ENCODE measurements around the gene VPS26C. TPM values are rescaled to one million over a fixed set of nuclear protein-coding genes. Genes with fewer than 3 reads are reported as not detected.

The VPS26C gene
- total and polyA plus RNA-seq, 12 donors = 22.3 to 57.5 (median 46.3) TPM

DNA sequence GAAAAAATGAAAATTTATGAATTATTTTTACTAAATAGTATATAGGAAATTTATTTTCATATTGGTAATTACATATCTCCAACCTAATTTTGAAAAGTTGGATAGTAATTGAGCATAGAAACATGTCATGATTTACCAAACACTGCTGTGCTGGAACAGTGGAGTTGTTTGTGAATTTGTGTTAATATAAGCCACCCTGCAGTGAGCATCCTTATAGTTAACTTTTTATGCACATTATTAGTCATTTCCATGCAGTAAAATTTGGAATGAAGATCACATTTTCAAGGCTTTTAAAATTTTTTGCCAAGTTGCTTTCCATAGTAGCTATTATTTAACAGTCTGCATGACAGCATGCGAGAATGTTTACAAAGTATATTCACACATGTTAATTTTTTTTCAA, 78.3 kb downstream of the VPS26C start:
- TF ChIP-seq, protein P1, sequence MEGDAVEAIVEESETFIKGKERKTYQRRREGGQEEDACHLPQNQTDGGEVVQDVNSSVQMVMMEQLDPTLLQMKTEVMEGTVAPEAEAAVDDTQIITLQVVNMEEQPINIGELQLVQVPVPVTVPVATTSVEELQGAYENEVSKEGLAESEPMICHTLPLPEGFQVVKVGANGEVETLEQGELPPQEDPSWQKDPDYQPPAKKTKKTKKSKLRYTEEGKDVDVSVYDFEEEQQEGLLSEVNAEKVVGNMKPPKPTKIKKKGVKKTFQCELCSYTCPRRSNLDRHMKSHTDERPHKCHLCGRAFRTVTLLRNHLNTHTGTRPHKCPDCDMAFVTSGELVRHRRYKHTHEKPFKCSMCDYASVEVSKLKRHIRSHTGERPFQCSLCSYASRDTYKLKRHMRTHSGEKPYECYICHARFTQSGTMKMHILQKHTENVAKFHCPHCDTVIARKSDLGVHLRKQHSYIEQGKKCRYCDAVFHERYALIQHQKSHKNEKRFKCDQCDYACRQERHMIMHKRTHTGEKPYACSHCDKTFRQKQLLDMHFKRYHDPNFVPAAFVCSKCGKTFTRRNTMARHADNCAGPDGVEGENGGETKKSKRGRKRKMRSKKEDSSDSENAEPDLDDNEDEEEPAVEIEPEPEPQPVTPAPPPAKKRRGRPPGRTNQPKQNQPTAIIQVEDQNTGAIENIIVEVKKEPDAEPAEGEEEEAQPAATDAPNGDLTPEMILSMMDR (IDR thresholded peaks at IDR 0.05) = no peak
- peaks cover 0 to 100% (median 35%) of the 10 kb centered on the region in 9 donors for H3K36me3 ChIP-seq

GRCh38 chr21:37186983-37187382, 80.2 kb downstream of the VPS26C start:
- Histone ChIP-seq H3K9me3 (no peaks in the 10 kb centered on the region), H3K27me3 (no peaks in the 10 kb centered on the region), H3K27ac (no peak overlapping the region), H3K4me1 (no peaks in the 10 kb centered on the region), H3K36me3 (peaks cover 0 to 100% (median 42%) of the 10 kb centered on the region in 9 donors), H3K4me3 (no peak overlapping the region)
- ATAC-seq (no peak), DNase-seq (no peak)
- TF ChIP-seq, protein P1 (IDR thresholded peaks at IDR 0.05) = no peak
- intact Hi-C loops (cut with DNase I) = no loop called here
- WGBS, 2 donors = 73 to 85% methylated on average over 2 of the region's 2 CpGs

More for the DNA sequence above, 78.3 kb downstream of the VPS26C start:
- H3K9me3 ChIP-seq = no peaks in the 10 kb centered on the region
- ATAC-seq (no peak), DNase-seq (no peak)
- no peak overlapping the region for H3K27ac ChIP-seq
- no peaks in the 10 kb centered on the region for H3K27me3 ChIP-seq
- intact Hi-C loops (cut with DNase I) = no loop called here
- WGBS, 2 donors = 95 to 97% methylated on average over 1 of the region's 1 CpG
- no peak overlapping the region for H3K4me3 ChIP-seq
- no peaks in the 10 kb centered on the region for H3K4me1 ChIP-seq

DNA sequence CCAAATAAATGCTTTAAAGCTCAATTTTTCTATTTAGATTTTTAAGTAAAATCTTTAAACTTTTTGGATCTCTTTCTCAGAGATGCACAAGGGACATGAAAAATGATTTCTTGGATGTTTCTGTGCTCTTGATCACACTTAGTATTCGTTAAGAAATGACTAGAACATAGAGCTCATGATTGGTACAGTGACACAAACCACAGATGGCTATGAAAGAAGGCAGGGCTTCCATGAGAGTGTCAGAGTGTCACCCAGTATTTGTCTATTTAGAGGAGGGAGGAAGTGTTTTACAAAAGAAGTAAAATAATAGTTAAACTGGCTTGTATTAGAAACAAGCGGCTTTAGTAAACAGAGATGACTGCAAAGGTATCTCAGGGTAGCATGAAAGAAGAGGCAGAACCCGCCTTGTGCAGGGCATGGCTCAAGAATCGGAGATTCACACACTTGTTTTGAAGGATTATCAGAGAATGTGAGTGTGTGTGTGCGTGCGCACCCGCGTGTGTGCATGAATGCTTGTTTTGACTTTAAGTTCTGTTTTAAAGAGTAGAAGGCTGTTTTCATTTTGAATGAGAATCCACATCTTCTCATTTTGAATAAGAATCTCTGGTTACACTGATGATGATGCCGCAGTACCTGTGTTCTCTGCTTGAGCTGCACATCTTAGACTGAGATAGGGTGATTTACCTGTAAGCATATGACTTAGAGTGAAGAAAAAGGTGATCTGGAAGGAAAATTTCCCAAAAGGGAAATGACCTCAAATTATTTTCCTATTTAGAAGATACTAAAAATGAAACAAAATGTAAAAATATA, 82.1 kb downstream of the VPS26C start:
- peaks cover 0 to 9% (median 0%) of the 10 kb centered on the region in 9 donors for H3K4me1 ChIP-seq
- H3K27ac ChIP-seq = no peak overlapping the region
- H3K4me3 ChIP-seq = no peak overlapping the region
- 95 to 96% methylated on average over 9 of the region's 9 CpGs for WGBS, 2 donors
- TF ChIP-seq, protein P1 (IDR thresholded peaks at IDR 0.05) = no peak
- intact Hi-C loops (cut with DNase I) = no loop called here
- ATAC-seq (no peak), DNase-seq (no peak)
- H3K9me3 ChIP-seq = no peaks in the 10 kb centered on the region
- no peaks in the 10 kb centered on the region for H3K27me3 ChIP-seq
- peaks cover 0 to 94% (median 34%) of the 10 kb centered on the region in 9 donors for H3K36me3 ChIP-seq

- TF ChIP-seq, protein P1 (IDR thresholded peaks at IDR 0.05) = no peak
- no peak overlapping the region for H3K4me3 ChIP-seq
- no peaks in the 10 kb centered on the region for H3K9me3 ChIP-seq
- peaks cover 0 to 94% (median 24%) of the 10 kb centered on the region in 9 donors for H3K36me3 ChIP-seq
- ATAC-seq (no peak), DNase-seq (no peak)
- WGBS, 2 donors = 96 to 97% methylated on average over 3 of the region's 3 CpGs
- no peaks in the 10 kb centered on the region for H3K27me3 ChIP-seq
- H3K4me1 ChIP-seq = peaks cover 0 to 9% (median 0%) of the 10 kb centered on the region in 9 donors
- intact Hi-C loops (cut with DNase I) = no loop called here
- H3K27ac ChIP-seq = no peak overlapping the region
Measured at GRCh38 chr21:37183749-37184148, 83.4 kb downstream of the VPS26C start.
